Activated naive CD8-positive, alpha-beta T cell treated with anti-CD3 and anti-CD28 coated beads for 36 hours (primary cell): ENCODE measurements around the gene KIF21B. TPM values are rescaled to one million over a fixed set of nuclear protein-coding genes. Genes with fewer than 3 reads are reported as not detected.

ENCODE experiments used
- DNase-seq: peaks from one replicate; pipeline ENCODE4 v3.0.0; 2021
- H3K27ac Mint-ChIP-seq: one replicate; pipeline ENCODE4 v1.8.0; 2022; ENCODE audit warnings: mild to moderate bottlenecking, moderate library complexity, mixed read lengths
- H3K27me3 Mint-ChIP-seq: one replicate; pipeline ENCODE4 v1.8.0; 2022; ENCODE audit warnings: mild to moderate bottlenecking, mixed read lengths
- H3K36me3 Mint-ChIP-seq: one replicate; pipeline ENCODE4 v1.8.0; 2021; ENCODE audit warnings: mild to moderate bottlenecking, mixed read lengths
- H3K4me1 Mint-ChIP-seq: one replicate; pipeline ENCODE4 v1.8.0; 2021; ENCODE audit warnings: mixed read lengths
- H3K4me3 Mint-ChIP-seq: one replicate; pipeline ENCODE4 v1.8.0; 2022; ENCODE audit warnings: mild to moderate bottlenecking, moderate library complexity, mixed read lengths
- H3K9me3 Mint-ChIP-seq: one replicate; pipeline ENCODE4 v1.8.0; 2022; ENCODE audit warnings: mixed read lengths
- total RNA-seq, 2 experiments: library from RNA; stranded (reverse); gene quantifications; one replicate each; pipeline ENCODE4 v1.2.3, GENCODE V29; 2021

Gene KIF21B
- total RNA-seq, 2 experiments from 2014 or later: 55.7 to 56.2 TPM

DNA sequence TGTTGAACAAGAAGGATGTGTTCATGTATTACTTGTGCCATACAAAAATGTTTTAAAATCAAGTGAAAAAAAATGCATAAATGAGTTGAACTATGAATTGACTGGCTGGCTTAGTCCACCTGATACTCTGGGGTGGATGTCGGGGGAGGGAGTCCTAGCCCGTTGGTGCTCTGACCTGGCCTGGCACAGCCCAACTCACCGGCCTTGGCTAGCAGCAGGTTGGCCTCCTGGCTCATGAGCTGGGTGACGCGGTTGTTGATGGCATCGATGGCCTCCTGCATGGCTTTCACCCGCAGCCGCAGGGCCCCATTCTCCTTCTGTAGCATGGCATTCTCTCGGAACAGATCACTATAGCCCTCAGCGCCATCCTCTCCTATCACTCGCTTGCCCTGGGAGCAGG lies 21.6 kb downstream of the KIF21B start:
- peaks cover 16% of the 10 kb centered on the region for H3K36me3 Mint-ChIP-seq
- no peak overlapping the region for H3K4me3 Mint-ChIP-seq
- DNase-seq: no peak
- H3K9me3 Mint-ChIP-seq: no peaks in the 10 kb centered on the region
- peak overlapping the region; percentile 28 for H3K27ac Mint-ChIP-seq
- H3K27me3 Mint-ChIP-seq: no peaks in the 10 kb centered on the region
- peaks cover 8% of the 10 kb centered on the region for H3K4me1 Mint-ChIP-seq

DNA sequence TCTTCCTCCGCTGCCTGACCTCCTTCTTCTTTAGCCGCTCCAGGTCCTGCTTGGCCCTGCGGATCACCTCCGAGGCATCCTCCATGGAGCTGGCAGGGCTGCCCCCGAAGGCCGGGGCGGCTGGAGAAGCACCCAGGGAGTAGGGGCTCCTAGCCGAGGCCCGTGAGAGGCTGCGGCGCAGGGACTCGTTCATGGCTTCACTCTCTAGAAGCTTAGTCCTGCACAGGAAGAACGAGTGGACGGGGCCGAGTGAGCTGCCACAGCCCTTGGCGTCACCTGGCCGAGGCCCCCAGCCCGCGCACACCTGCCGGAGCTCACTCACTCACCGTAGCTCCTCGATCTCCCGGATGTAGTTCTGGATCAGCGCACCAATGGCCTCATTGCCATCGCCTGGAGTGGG lies 23.1 kb downstream of the KIF21B start:
- H3K36me3 Mint-ChIP-seq: peaks cover 17% of the 10 kb centered on the region
- H3K4me3 Mint-ChIP-seq: no peak overlapping the region

DNA sequence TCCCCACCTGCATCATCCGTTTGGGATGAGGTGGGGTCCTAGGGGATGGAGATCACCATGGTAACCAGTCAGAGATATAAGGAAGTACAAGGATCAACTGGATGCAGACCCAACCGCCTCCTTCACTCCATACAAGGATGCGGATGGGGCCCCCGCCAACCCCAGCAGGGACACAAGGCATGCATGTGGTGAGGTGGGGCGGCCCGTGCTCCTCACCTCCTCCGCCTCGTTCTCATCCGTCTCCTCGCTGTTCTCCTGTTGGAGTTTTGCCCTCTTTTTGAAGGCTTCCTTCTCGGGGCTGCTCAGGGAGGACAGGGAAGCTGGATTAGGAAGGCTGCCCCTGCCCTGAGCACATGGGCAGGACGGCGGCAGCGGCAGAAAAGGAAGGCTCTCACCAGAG lies 23.8 kb downstream of the KIF21B start:
- no peak for DNase-seq
- Mint-ChIP-seq H3K9me3 (no peaks in the 10 kb centered on the region), H3K4me3 (no peak overlapping the region), H3K27me3 (no peaks in the 10 kb centered on the region), H3K4me1 (peaks cover 8% of the 10 kb centered on the region), H3K36me3 (peaks cover 17% of the 10 kb centered on the region), H3K27ac (no peak overlapping the region)

More for the DNA sequence above, 23.1 kb downstream of the KIF21B start:
- DNase-seq: no peak
- H3K9me3 Mint-ChIP-seq: no peaks in the 10 kb centered on the region
- no peaks in the 10 kb centered on the region for H3K27me3 Mint-ChIP-seq
- no peak overlapping the region for H3K27ac Mint-ChIP-seq
- H3K4me1 Mint-ChIP-seq: peaks cover 8% of the 10 kb centered on the region

DNA sequence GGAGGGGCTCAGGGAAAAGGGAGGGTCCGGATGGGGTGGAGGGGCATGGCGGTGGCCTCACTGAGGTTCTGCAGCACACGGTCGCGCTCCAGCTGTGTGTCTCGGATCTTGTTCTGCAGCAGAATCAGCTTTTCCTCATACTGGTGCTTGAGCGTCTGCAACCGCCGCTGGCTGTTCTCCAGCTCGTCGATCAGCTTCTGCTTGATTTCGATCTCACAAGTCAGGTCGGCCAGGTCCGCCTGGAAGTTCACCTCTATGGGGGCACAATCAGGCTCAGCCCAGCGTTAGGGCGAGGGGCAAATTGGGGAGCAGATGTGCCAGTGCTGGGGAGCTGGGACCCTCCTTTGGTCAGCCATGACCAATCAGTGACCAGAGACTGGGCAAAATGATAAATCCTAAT lies 25.2 kb downstream of the KIF21B start:
- peaks cover 17% of the 10 kb centered on the region for H3K36me3 Mint-ChIP-seq

GRCh38 chr1:200992382-200993048 lies 31.0 kb downstream of the KIF21B start:
- Mint-ChIP-seq H3K9me3 (no peaks in the 10 kb centered on the region), H3K27me3 (no peaks in the 10 kb centered on the region), H3K36me3 (peaks cover 4% of the 10 kb centered on the region), H3K27ac (no peak overlapping the region), H3K4me3 (no peak overlapping the region), H3K4me1 (no peaks in the 10 kb centered on the region)
- DNase-seq: no peak

More for the DNA sequence above, 25.2 kb downstream of the KIF21B start:
- peaks cover 8% of the 10 kb centered on the region for H3K4me1 Mint-ChIP-seq
- no peak overlapping the region for H3K4me3 Mint-ChIP-seq
- no peak overlapping the region for H3K27ac Mint-ChIP-seq
- H3K9me3 Mint-ChIP-seq: no peaks in the 10 kb centered on the region
- H3K27me3 Mint-ChIP-seq: no peaks in the 10 kb centered on the region
- DNase-seq: no peak

DNA sequence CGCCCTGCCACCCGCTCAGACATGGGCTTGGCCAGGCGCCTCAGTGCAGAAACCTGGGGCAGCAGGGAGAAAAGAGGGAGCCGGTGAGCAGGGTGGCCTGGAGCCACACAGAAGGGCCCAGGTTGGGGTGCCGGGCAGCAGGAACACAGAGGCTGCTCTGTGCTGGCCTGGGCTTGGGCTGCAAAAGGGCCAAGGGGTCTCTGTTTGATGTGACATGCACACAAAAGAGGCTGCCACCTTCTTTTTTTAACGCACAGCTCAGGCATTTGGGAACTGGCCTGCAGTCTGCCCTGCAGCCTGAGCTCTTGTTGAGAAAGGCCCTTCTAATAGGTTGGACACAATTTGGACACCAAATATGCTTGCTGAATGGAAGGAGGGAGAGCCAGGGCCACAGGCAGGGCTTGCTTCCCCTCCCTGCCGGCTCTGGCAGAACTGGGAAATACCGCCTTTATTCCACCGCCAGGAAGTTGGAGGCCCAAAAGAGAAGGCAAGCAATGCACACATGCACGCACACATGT lies 32.4 kb downstream of the KIF21B start:
- Mint-ChIP-seq H3K27ac (no peak overlapping the region), H3K4me3 (no peak overlapping the region), H3K9me3 (no peaks in the 10 kb centered on the region), H3K4me1 (no peaks in the 10 kb centered on the region), H3K36me3 (peaks cover 10% of the 10 kb centered on the region), H3K27me3 (no peaks in the 10 kb centered on the region)
- DNase-seq: no peak

DNA sequence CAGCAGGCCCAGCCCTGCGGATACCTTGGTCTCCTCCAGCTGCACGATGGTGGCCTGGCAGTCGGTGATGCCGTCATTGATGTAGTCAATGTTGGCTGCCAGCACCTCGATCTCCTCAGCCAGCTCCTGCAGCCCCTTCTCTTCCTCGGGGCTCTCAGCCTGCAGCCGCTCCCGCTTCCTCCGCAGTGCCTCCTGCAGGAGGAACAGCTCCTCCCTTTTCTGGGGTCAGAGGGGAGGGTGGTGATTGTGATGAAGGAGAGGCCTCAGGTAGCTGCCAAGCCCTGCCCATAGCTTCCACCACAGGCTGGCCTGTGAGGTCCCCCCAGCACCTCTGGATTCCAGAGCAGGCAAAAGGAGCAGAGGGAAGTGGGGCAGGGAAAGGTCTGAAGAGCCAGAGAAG lies 33.4 kb downstream of the KIF21B start:
- no peaks in the 10 kb centered on the region for H3K27me3 Mint-ChIP-seq
- no peaks in the 10 kb centered on the region for H3K4me1 Mint-ChIP-seq
- peaks cover 13% of the 10 kb centered on the region for H3K36me3 Mint-ChIP-seq
- H3K27ac Mint-ChIP-seq: no peak overlapping the region
- DNase-seq: no peak
- no peaks in the 10 kb centered on the region for H3K9me3 Mint-ChIP-seq
- no peak overlapping the region for H3K4me3 Mint-ChIP-seq

DNA sequence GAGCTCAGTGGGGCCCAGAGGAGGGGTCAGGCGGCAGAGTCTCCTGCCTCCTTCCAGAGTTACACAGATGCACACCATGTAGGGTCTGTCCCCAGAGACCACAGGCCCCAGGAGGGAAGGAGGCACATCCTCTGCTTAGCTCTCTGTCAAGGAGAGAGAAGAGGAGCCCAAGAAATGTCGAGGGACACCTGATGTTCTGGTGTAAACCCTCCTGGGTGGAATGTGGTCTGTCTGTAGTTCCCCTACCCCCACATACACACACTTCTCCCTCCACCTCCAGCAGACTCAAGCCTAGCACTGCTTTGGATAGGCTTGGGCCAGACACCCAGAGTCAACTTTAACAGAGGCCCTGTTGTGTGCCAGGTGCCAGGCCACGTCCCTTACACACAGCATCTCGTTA lies 34.2 kb downstream of the KIF21B start:
- no peak for DNase-seq
- H3K4me3 Mint-ChIP-seq: no peak overlapping the region
- H3K27me3 Mint-ChIP-seq: no peaks in the 10 kb centered on the region
- H3K4me1 Mint-ChIP-seq: no peaks in the 10 kb centered on the region
- H3K36me3 Mint-ChIP-seq: peaks cover 16% of the 10 kb centered on the region
- H3K27ac Mint-ChIP-seq: no peak overlapping the region
- H3K9me3 Mint-ChIP-seq: no peaks in the 10 kb centered on the region

DNA sequence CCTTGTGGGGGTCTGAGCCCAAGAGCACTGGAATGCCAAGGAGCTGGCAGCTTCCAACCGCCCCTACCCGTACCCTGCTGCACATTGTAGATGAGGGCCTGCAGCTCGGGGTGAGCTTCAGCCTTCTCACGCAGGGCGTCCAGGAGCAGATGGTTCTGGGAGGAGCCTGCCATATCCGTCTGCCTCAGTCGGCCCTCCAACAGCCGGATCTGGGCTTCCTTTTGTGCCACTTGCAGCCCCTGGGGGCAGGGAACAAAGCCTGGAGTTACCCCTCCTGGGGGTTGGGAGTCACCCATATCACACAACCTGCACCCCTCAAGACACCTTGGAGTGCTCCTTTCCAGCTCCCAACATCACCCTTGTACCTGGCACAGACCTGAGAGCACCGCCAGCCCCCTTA lies 34.8 kb downstream of the KIF21B start:
- Mint-ChIP-seq H3K9me3 (no peaks in the 10 kb centered on the region), H3K4me3 (no peak overlapping the region), H3K27me3 (no peaks in the 10 kb centered on the region), H3K4me1 (no peaks in the 10 kb centered on the region), H3K36me3 (peaks cover 19% of the 10 kb centered on the region), H3K27ac (no peak overlapping the region)
- no peak for DNase-seq

GRCh38 chr1:200985481-200985880 lies 38.0 kb downstream of the KIF21B start:
- Mint-ChIP-seq H3K4me3 (no peak overlapping the region), H3K27me3 (no peaks in the 10 kb centered on the region), H3K4me1 (no peaks in the 10 kb centered on the region), H3K27ac (no peak overlapping the region), H3K36me3 (peaks cover 35% of the 10 kb centered on the region), H3K9me3 (no peaks in the 10 kb centered on the region)
- DNase-seq: no peak

- H3K27ac Mint-ChIP-seq: no peak overlapping the region
- peaks cover 51% of the 10 kb centered on the region for H3K36me3 Mint-ChIP-seq
- no peak for DNase-seq
- no peaks in the 10 kb centered on the region for H3K27me3 Mint-ChIP-seq
- no peaks in the 10 kb centered on the region for H3K9me3 Mint-ChIP-seq
- no peaks in the 10 kb centered on the region for H3K4me1 Mint-ChIP-seq
- no peak overlapping the region for H3K4me3 Mint-ChIP-seq
These were observed 40.4 kb downstream of the KIF21B start for GRCh38 chr1:200983035-200983561.

DNA sequence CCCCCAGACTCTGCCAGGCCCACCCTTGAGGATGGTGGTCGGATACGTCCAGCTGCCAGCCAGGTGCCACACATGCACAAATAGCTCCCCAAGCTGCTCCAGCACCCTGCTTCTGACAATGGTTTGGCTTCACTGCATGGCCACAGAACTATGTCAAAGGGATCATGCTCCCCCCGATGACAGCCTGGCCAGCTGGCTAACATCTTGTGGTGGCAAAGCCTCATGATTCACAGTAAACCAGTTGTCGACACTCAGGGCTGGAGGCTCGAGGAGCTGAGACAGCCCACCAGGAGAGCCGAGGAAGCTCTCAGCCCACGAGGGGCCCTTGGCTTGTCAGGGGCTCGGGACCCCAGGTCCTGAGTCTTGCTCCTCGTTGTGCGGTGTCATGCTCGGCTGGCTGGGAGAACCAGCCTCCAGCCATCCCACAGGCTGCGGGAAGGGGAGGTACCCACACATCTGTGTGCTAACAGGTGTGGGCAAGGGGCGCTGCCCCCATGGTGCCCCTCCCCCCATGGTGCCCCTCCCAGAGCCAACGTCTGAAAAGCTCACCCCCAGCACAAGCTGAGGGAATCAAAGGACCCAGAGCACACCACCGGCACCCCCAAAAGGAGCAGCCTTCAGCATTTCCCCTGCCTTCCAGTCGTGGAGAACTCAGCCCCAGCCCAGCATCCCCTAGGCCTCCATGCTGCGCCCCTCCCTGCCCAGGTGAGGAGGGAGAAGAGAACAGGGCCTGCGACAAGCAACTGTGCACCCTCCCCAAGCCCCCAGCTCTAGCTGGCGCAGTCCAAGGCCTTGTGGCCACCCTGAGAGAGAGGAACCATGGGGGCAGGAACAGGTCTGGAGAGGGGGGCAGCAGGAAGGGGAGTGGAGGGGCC lies 41.2 kb downstream of the KIF21B start:
- no peak overlapping the region for H3K27ac Mint-ChIP-seq
- no peaks in the 10 kb centered on the region for H3K9me3 Mint-ChIP-seq
- no peaks in the 10 kb centered on the region for H3K27me3 Mint-ChIP-seq
- no peaks in the 10 kb centered on the region for H3K4me1 Mint-ChIP-seq
- peaks cover 51% of the 10 kb centered on the region for H3K36me3 Mint-ChIP-seq
- no peak overlapping the region for H3K4me3 Mint-ChIP-seq
- no peak for DNase-seq

GRCh38 chr1:200981278-200981677 lies 42.2 kb downstream of the KIF21B start:
- Mint-ChIP-seq H3K36me3 (peaks cover 49% of the 10 kb centered on the region), H3K4me1 (no peaks in the 10 kb centered on the region), H3K4me3 (no peak overlapping the region), H3K27me3 (no peaks in the 10 kb centered on the region), H3K9me3 (no peaks in the 10 kb centered on the region), H3K27ac (no peak overlapping the region)
- no peak for DNase-seq

GRCh38 chr1:200980873-200981272 lies 42.6 kb downstream of the KIF21B start:
- no peak overlapping the region for H3K27ac Mint-ChIP-seq
- no peaks in the 10 kb centered on the region for H3K27me3 Mint-ChIP-seq
- no peak for DNase-seq
- no peaks in the 10 kb centered on the region for H3K4me1 Mint-ChIP-seq
- H3K4me3 Mint-ChIP-seq: no peak overlapping the region
- no peaks in the 10 kb centered on the region for H3K9me3 Mint-ChIP-seq
- H3K36me3 Mint-ChIP-seq: peaks cover 45% of the 10 kb centered on the region

GRCh38 chr1:200980452-200980772 lies 43.1 kb downstream of the KIF21B start:
- Mint-ChIP-seq H3K4me3 (no peak overlapping the region), H3K27ac (no peak overlapping the region)
- DNase-seq: no peak

More at GRCh38 chr1:200980452-200980772, 43.1 kb downstream of the KIF21B start:
- Mint-ChIP-seq H3K36me3 (peaks cover 43% of the 10 kb centered on the region), H3K9me3 (no peaks in the 10 kb centered on the region), H3K27me3 (no peaks in the 10 kb centered on the region), H3K4me1 (no peaks in the 10 kb centered on the region)
